GM18502 (cell line): ENCODE measurements around the gene PPIL6.
A peak's percentile ranks its signal among the peaks of the same experiment; 100 is the strongest.

Source experiments
- ATAC-seq: cut with Tn5 transposase; IDR thresholded peaks from one replicate; pipeline ENCODE4 v1.9.1; 2021; ENCODE audit warnings: mild to moderate bottlenecking; ENCODE audit not compliant: unreplicated experiment, poor library complexity

The PPIL6 gene

GRCh38 chr6:109411034-109411433 lies 29.4 kb downstream of the PPIL6 start:
- ATAC-seq = no peak

- ATAC-seq = no peak
Measured at GRCh38 chr6:109406196-109406595, 34.2 kb downstream of the PPIL6 start.

- ATAC-seq = no peak
Measured at GRCh38 chr6:109397020-109397419, 43.4 kb downstream of the PPIL6 start.

- no peak for ATAC-seq
Measured at GRCh38 chr6:109396046-109396718, 44.2 kb downstream of the PPIL6 start.

GRCh38 chr6:109393886-109394281 lies 46.5 kb downstream of the PPIL6 start:
- ATAC-seq = no peak

- ATAC-seq = no peak
Measured at GRCh38 chr6:109393157-109393885, 47.1 kb downstream of the PPIL6 start.

GRCh38 chr6:109389650-109390274 lies 50.7 kb downstream of the PPIL6 start:
- ATAC-seq = no peak

- no peak for ATAC-seq
Measured at GRCh38 chr6:109388265-109388664, 52.2 kb downstream of the PPIL6 start.

GRCh38 chr6:109383438-109383940 lies 56.9 kb downstream of the PPIL6 start:
- no peak for ATAC-seq

- ATAC-seq = peak; percentile 75
Measured at GRCh38 chr6:109382576-109383437, 57.6 kb downstream of the PPIL6 start.

- ATAC-seq = peak; percentile 55
Measured at GRCh38 chr6:109381747-109382575, 58.5 kb downstream of the PPIL6 start, which contains the start of gene CD164. CD164 (minus strand) TSS chr6:109382467; CDS start chr6:109382378, 89 bp downstream.

GRCh38 chr6:109381061-109381746 lies 59.2 kb downstream of the PPIL6 start:
- ATAC-seq = peak; percentile 2

GRCh38 chr6:109379711-109380110 lies 60.7 kb downstream of the PPIL6 start:
- no peak for ATAC-seq

- no peak for ATAC-seq
Measured at GRCh38 chr6:109377717-109378116, 62.7 kb downstream of the PPIL6 start.

- ATAC-seq = no peak
Measured at GRCh38 chr6:109374326-109374892, 66.0 kb downstream of the PPIL6 start.

- ATAC-seq = peak; percentile 95
Measured at GRCh38 chr6:109373762-109374161, 66.7 kb downstream of the PPIL6 start.

GRCh38 chr6:109373331-109373730 lies 67.1 kb downstream of the PPIL6 start:
- ATAC-seq = no peak

- ATAC-seq = no peak
Measured at GRCh38 chr6:109372130-109372529, 68.3 kb downstream of the PPIL6 start.
